NT2/D1 (cell line): ENCODE data around the gene SPIRE2.

Source experiments
- SUZ12 ChIP-seq: IDR thresholded peaks from 2 replicates; pipeline ENCODE4 v1.6.1; 2011; ENCODE audit not compliant: insufficient read length, insufficient read depth; ENCODE audit errors: extremely low read depth
- YY1 ChIP-seq: IDR thresholded peaks from 2 replicates; pipeline ENCODE4 v1.6.1; 2011; ENCODE audit not compliant: insufficient read length, insufficient read depth
- ZNF274 ChIP-seq: IDR thresholded peaks from 2 replicates; pipeline ENCODE4 v1.6.1; 2011; ENCODE audit warnings: mild to moderate bottlenecking, low read depth, low read length

- TF ChIP-seq YY1 (no peak), ZNF274 (no peak), SUZ12 (no peak)
Observed at GRCh38 chr16:89869911-89870310, 41.6 kb downstream of the SPIRE2 start.
